Cardiac fibroblast (primary cell): Measurements from ENCODE around the gene IFI27L2.

Source experiments
- DNase-seq, 2 donors: peaks; one replicate each; pipeline versions ENCODE4 v3.0.0 to v3.0.0-alpha.2; 2010; ENCODE audit warnings: low read depth in 2 of 2
- H3K4me3 ChIP-seq, 2 donors: replicated peaks in 1 of 2; 1 replicate in 1 of 2; 2 replicates in 1 of 2; pipeline ENCODE4 v1.5.1; 2011; ENCODE audit warnings: low read depth in 2 of 2, low read length in 2 of 2, mild to moderate bottlenecking in 2 of 2, moderate library complexity in 1 of 2
- CTCF ChIP-seq: IDR thresholded peaks from one replicate; pipeline ENCODE4 v1.5.1; 2011; ENCODE audit warnings: low read depth, mild to moderate bottlenecking, low read length, inconsistent platforms

The IFI27L2 gene

GRCh38 chr14:94122438-94122837 is 7.0 kb downstream of the IFI27L2 start:
- no peak for DNase-seq
- TF ChIP-seq CTCF: no peak
- no peak overlapping the region for H3K4me3 ChIP-seq

- no peak for DNase-seq
- TF ChIP-seq CTCF: no peak
- H3K4me3 ChIP-seq: no peak overlapping the region
Observed at GRCh38 chr14:94121485-94121884, 7.9 kb downstream of the IFI27L2 start.

GRCh38 chr14:94120667-94121340 is 8.6 kb downstream of the IFI27L2 start:
- DNase-seq: peak; percentile 22 to 87
- TF ChIP-seq CTCF: no peak
- H3K4me3 ChIP-seq: no peak overlapping the region

- H3K4me3 ChIP-seq: no peak overlapping the region
- TF ChIP-seq CTCF: no peak
- no peak for DNase-seq
Observed at GRCh38 chr14:94119071-94119470, 10.3 kb downstream of the IFI27L2 start.

- no peak for DNase-seq
- no peak for TF ChIP-seq CTCF
- H3K4me3 ChIP-seq: no peak overlapping the region
Observed at GRCh38 chr14:94117856-94118255, 11.5 kb downstream of the IFI27L2 start.

GRCh38 chr14:94116701-94117100 is 12.7 kb downstream of the IFI27L2 start:
- no peak for DNase-seq
- H3K4me3 ChIP-seq: no peak overlapping the region
- no peak for TF ChIP-seq CTCF

GRCh38 chr14:94115631-94116030 is 13.8 kb downstream of the IFI27L2 start:
- no peak for DNase-seq
- TF ChIP-seq CTCF: no peak
- H3K4me3 ChIP-seq: no peak overlapping the region
